K562 (cell line): Measurements from ENCODE around the gene SNX18. TPM values are rescaled to one million over a fixed set of nuclear protein-coding genes. Genes with fewer than 3 reads are reported as not detected.

Source experiments
- ARID1B ChIP-seq: fragments of 450-650 bp; IDR thresholded peaks from 2 replicates; pipeline ENCODE4 v1.6.1; 2016; ENCODE audit warnings: antibody characterized with exemption, mild to moderate bottlenecking, inconsistent platforms
- ARID4B ChIP-seq: sonication (generic); formaldehyde crosslinking; IDR thresholded peaks from 2 replicates; pipeline ENCODE4 v1.8.0; 2022; ENCODE audit warnings: mild to moderate bottlenecking, missing genetic modification reagents
- ASH1L ChIP-seq: fragments of 450-650 bp; IDR thresholded peaks from 2 replicates; pipeline ENCODE4 v1.6.1; 2018; ENCODE audit warnings: borderline replicate concordance, mild to moderate bottlenecking, low read depth; ENCODE audit not compliant: partially characterized antibody
- ATF1 ChIP-seq, 2 experiments: fragments of 450-650 bp in 1 of 2; IDR thresholded peaks; 2 replicates each; pipeline ENCODE4 v1.6.1; 2016; ENCODE audit warnings: missing compliant biosample characterization in 1 of 2, missing genetic modification characterization in 1 of 2
- HOXB6 ChIP-seq: fragments of 250-450 bp; sonication (Bioruptor Pico); IDR thresholded peaks from 2 replicates; pipeline ENCODE4 v1.5.1; 2022; ENCODE audit warnings: mild to moderate bottlenecking, borderline replicate concordance
- KDM5B ChIP-seq: fragments of 200-600 bp; sonication (generic); IDR thresholded peaks from 2 replicates; pipeline ENCODE4 v1.6.1; 2012; ENCODE audit warnings: low read depth, mild to moderate bottlenecking, moderate library complexity, low read length, control low read depth, inconsistent platforms; ENCODE audit not compliant: insufficient replicate concordance
- PTBP1 ChIP-seq: fragments of 200-400 bp; formaldehyde crosslinking; IDR thresholded peaks from 2 replicates; pipeline ENCODE4 v1.6.1; 2017; ENCODE audit warnings: low read depth, low read length
- SETDB1 ChIP-seq: IDR thresholded peaks from one replicate; pipeline ENCODE4 v1.6.1; 2012; ENCODE audit warnings: low read length, control low read depth, inconsistent platforms
- SMARCA4 ChIP-seq: fragments of 450-650 bp; IDR thresholded peaks from 2 replicates; pipeline ENCODE4 v1.6.1; 2016
- TAF7 ChIP-seq: fragments of 450-650 bp; IDR thresholded peaks from 2 replicates; pipeline ENCODE4 v1.6.1; 2016; ENCODE audit warnings: missing genetic modification characterization, missing compliant biosample characterization
- ZBTB49 ChIP-seq: sonication (generic); formaldehyde crosslinking; IDR thresholded peaks from 2 replicates; pipeline ENCODE4 v1.8.0; 2022; ENCODE audit warnings: missing genetic modification reagents, mild to moderate bottlenecking, borderline replicate concordance
- ZNF239 ChIP-seq: fragments of 250-450 bp; sonication (Bioruptor Pico); IDR thresholded peaks from 2 replicates; pipeline ENCODE4 v1.4.0; 2020; ENCODE audit warnings: mild to moderate bottlenecking
- ZNF24 ChIP-seq: fragments of 450-650 bp; IDR thresholded peaks from 2 replicates; pipeline ENCODE4 v1.6.1; 2016
- ZNF444 ChIP-seq: fragments of 250-450 bp; sonication (Bioruptor Pico); IDR thresholded peaks from 2 replicates; pipeline ENCODE4 v1.4.0; 2020; ENCODE audit warnings: mild to moderate bottlenecking, moderate library complexity
- polyA plus RNA-seq, 8 experiments: library from polyadenylated mRNA; depleted of rRNA in 4 of 8; stranded (reverse) in 5 of 8; unstranded in 3 of 8; fragments of >200 nt; fragmentation: Nextera tagmentation in 2 of 8; fragmentation: Illumina TruSeq in 1 of 8; extraction: Ambion mirVana in 2 of 8; extraction: Trizol in 1 of 8; gene quantifications; 2 replicates each; pipeline versions ENCODE4 v1.2.1 to v1.2.3, GENCODE V29; 2011 to 2014; ENCODE audit warnings: inconsistent platforms in 1 of 8, missing spikeins in 1 of 8
- total RNA-seq, 7 experiments: library from RNA; depleted of rRNA in 6 of 7; stranded (reverse); fragments of >200 nt in 6 of 7; fragmentation: Illumina TruSeq in 2 of 7; extraction: Trizol in 2 of 7; gene quantifications; 2 replicates each; pipeline versions ENCODE4 v1.2.1 to v1.2.3, GENCODE V29; 2011 to 2021; ENCODE audit warnings: low replicate concordance in 1 of 7
- TF ChIP-seq, protein P1 (sequence below): fragments of 450-650 bp; IDR thresholded peaks from 2 replicates; pipeline ENCODE4 v1.6.1; 2016; ENCODE audit warnings: low read depth

The SNX18 gene
- total and polyA plus RNA-seq, 9 of the 15 experiments (the other 6 are each of a cell fraction or from before 2014, with no cell fraction given) = 2.3 to 8.8 (median 6.0) TPM

GRCh38 chr5:54471398-54471797, 46.2 kb upstream of the SNX18 start (continued):
- TF ChIP-seq KDM5B = no peak
- TF ChIP-seq ARID4B = no peak
- TF ChIP-seq, protein P1, sequence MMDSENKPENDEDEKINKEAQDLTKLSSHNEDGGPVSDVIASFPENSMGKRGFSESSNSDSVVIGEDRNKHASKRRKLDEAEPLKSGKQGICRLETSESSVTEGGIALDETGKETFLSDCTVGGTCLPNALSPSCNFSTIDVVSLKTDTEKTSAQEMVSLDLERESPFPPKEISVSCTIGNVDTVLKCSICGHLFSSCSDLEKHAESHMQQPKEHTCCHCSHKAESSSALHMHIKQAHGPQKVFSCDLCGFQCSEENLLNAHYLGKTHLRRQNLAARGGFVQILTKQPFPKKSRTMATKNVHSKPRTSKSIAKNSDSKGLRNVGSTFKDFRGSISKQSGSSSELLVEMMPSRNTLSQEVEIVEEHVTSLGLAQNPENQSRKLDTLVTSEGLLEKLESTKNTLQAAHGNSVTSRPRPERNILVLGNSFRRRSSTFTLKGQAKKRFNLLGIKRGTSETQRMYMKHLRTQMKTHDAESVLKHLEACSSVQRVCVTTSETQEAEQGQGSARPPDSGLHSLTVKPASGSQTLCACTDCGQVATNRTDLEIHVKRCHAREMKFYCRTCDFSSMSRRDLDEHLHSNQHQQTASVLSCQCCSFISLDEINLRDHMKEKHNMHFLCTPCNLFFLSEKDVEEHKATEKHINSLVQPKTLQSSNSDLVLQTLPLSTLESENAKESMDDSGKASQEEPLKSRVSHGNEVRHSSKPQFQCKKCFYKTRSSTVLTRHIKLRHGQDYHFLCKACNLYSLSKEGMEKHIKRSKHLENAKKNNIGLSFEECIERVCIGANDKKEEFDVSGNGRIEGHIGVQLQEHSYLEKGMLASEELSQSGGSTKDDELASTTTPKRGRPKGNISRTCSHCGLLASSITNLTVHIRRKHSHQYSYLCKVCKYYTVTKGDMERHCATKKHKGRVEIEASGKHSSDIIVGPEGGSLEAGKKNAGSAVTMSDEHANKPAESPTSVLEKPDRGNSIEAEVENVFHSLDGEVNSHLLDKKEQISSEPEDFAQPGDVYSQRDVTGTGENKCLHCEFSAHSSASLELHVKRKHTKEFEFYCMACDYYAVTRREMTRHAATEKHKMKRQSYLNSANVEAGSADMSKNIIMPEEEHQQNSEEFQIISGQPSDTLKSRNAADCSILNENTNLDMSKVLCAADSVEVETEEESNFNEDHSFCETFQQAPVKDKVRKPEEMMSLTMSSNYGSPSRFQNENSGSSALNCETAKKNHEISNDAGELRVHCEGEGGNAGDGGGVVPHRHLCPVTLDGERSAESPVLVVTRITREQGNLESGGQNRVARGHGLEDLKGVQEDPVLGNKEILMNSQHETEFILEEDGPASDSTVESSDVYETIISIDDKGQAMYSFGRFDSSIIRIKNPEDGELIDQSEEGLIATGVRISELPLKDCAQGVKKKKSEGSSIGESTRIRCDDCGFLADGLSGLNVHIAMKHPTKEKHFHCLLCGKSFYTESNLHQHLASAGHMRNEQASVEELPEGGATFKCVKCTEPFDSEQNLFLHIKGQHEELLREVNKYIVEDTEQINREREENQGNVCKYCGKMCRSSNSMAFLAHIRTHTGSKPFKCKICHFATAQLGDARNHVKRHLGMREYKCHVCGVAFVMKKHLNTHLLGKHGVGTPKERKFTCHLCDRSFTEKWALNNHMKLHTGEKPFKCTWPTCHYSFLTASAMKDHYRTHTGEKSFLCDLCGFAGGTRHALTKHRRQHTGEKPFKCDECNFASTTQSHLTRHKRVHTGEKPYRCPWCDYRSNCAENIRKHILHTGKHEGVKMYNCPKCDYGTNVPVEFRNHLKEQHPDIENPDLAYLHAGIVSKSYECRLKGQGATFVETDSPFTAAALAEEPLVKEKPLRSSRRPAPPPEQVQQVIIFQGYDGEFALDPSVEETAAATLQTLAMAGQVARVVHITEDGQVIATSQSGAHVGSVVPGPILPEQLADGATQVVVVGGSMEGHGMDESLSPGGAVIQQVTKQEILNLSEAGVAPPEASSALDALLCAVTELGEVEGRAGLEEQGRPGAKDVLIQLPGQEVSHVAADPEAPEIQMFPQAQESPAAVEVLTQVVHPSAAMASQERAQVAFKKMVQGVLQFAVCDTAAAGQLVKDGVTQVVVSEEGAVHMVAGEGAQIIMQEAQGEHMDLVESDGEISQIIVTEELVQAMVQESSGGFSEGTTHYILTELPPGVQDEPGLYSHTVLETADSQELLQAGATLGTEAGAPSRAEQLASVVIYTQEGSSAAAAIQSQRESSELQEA = no peak
- no peak for TF ChIP-seq ZNF239 (CRISPR knock-in tag)
- no peak for TF ChIP-seq HOXB6 (CRISPR knock-in tag)
- TF ChIP-seq ZBTB49 (CRISPR knock-in tag) = no peak
- TF ChIP-seq ARID1B = peak; percentile 43
- no peak for TF ChIP-seq ZNF24
- no peak for TF ChIP-seq PTBP1
- TF ChIP-seq ZNF444 (CRISPR knock-in tag) = no peak
- no peak for TF ChIP-seq ATF1 (CRISPR knock-in tag; IDR thresholded peaks at IDR 0.05)
- no peak for TF ChIP-seq ATF1 (tag; IDR thresholded peaks at IDR 0.05)
- no peak for TF ChIP-seq TAF7
- TF ChIP-seq SETDB1 = no peak
- TF ChIP-seq SMARCA4 = peak; percentile 32; the same call in 1 of the 2 replicates
- TF ChIP-seq ASH1L = no peak
